ENCODE measurements around the gene MYO1G. TPM values are rescaled to one million over a fixed set of nuclear protein-coding genes. Genes with fewer than 3 reads are reported as not detected.
A peak's percentile ranks its signal among the peaks of the same experiment; 100 is the strongest.
"Not testable (repeated sequence)": the region's sequence is repeated elsewhere in the genome, so short reads cannot be mapped to it uniquely, and the experiment has no call there.

The MYO1G gene
- polyA plus RNA-seq, 1 donor: 0.59 TPM

DNA sequence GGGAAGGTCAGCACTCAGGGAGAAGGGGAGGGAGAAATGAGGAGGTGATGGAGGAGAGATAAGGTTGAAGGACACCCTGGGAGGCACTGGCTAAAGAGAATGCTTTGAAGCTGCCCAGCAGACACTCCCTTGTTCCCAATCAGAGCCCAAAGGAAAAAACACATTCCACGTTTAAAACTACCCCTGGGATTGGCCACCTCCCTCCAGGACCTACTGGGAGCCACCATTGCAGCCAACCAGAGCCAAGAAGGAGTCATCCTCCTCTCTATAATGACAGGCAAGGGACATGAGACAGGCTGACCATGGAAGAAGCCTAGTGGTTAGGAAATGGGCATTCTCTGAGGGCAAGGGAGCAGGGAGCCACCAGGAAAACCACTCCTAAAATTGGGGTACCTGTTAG is 43.8 kb downstream of the MYO1G start:
- DNase-seq: no peak

DNA sequence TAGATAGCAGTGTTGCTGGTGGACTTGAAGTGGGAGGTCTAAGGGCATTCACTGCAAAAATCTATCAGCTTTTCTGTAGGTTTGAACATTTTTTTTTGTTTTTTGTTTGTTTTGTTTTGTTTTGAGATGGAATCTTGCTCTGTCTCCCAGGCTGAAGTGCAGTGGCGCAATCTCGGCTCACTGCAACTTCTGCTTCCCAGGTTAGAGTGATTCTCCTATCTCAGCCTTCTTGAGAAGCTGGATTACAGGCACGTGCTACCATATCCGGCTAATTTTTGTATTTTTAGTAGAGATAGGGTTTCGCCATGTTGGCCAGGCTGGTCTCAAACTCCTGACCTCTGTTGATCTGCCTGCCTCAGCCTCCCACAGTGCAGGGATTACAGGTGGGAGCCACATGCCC is 44.3 kb downstream of the MYO1G start:
- DNase-seq: not testable (repeated sequence)

DNA sequence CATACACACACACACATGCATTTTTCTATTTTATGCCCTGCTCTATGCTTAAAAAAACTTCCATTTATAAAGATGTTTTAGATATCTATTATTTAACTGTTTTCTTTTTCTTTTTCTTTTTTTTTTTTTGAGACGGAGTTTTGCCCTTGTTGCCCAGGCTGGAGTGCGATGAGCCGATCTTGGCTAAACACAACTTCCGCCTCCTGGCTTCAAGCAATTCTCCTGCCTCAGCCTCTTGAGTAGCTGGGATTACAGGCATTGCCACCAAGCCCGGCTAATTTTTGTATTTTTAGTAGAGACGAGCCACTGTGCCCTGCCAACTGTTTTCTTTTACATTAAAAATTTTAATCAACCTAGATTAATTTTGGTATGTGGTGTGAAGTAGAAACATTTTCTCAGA is 47.9 kb downstream of the MYO1G start:
- no peak for DNase-seq

DNA sequence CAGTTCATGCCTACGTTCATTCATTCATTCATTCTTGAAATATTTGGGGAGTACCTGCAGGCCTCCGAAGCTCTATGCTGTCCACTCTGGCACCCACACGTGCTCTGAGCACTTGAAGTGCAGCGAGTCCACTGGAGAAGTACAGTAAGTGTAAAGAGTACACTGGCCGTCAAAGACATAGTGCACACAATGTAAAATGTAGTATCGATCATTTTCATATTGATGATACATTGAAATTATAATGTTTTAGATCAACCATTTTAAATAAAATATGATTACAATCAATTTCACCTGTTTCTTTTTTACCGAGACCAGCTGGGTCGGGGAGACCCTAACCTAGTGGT is 56.5 kb downstream of the MYO1G start:
- no peak for DNase-seq

DNA sequence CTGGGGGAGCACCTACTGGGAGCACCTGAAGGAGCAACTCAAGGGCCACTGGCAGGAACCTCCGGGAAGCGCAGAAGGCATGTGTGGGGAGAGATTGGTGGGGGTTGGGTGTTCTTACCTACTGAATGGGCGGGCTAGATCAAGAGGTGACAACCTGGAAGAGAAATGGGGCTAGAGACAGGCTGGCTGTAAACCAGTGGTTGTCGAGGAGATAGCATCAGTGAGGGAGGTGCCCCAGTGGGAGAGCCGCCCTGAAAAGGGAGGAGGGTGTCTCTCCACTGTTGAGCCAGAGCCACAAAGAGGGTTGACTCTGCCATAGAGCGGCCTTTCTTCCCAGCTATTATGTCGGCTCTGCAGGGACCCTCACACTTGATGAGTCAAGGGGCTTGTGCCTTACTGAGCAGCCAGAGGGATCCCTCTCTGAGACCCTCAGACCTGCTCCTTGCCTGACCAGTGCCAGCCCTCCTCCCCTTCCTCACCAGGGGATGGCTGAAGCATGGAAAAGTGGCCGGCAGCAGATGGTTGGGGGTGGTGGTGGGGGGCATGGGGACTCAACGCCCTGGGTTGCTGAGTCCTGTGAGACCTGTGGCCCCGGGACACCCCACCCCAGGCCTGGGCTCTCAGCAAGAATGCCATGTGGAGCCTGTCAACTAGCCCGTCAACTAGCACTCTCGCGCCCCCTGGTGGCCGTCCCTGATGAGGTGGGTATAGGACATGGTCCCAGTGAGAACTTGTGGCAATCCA is 57.0 kb downstream of the MYO1G start:
- DNase-seq: peak; percentile 47

DNA sequence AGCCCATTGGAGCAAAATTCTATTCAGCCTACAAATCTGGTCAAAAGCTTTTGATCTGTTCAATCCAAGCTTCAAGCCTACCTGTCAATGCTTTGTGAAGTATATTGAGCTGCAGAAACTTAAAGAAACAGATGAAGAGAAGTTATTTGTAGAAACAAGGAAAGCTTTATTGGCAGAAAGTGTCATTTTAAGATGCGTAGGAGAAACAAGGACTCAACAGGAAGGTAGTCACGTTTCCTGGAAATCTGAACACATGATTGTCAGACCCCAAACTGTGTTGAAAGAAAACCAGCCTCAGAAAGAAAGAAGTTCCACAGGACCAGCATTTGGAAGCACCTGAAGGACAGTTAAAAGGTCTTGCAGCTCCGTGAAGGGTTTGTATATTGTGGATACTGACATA is 58.7 kb downstream of the MYO1G start:
- no peak for DNase-seq

DNA sequence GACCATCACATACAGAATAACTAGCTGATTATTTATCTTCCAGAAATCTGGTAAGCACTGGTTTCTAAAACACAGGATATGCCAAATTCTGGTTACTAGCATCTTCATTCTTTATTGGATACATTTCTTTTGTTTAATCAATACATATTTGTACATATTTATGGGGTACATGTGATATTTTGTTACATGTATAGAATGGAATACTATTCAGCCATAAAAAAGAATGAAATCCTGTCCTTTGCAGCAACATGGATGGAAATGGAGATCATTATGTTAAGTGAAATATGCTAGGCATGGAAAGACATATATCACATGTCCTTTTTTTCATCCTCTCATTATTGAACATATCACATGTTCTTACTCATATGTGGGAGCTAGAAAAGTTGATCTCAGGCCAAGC is 60.8 kb downstream of the MYO1G start:
- no peak for DNase-seq

DNA sequence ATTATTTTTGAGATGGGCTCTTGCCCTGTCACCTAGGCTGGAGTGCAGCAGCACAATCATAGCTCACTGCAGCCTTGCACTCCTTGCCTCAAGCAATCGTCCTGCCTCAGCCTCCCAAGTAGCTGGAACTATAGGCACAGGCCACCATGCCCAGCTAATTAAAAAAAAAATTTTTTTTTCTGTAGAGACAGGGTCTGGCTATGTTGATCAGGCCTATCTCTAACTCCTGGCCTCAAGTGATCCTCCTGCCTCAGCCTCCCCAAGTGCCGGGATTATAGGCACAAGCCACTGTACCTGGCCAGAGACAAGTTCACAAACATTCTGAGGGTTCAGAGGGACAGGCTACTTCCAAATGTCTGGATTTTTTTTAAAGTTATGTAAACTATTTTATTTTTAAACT is 61.4 kb downstream of the MYO1G start:
- no peak for DNase-seq

DNA sequence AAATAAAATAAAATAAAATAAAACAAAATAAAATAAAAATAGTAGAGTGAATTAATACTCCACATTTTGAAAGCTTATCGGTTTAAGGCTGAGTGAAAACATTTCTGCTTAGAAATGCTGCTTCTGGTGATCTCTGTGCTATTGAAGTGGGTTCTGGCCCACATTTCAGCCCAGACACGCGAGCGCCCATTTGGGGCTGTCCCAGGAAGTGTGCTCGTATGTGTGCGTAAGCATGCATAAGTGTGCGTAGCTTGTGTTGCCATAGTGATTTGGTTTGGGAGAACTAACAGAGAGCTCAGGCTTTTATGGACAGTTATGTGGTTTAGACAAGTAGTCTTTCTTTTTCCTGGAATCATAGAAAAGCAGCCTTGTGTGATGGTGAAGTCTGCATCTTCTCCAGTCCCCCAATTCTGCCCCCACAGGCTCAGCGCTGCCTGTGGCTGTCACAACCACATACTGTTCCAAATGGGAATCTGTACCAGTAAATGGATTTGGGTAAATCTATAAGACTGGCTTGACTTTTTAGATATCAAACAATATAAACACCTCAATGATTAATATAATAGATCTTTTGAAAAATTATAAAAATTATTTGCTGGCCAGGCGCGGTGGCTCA is 63.7 kb downstream of the MYO1G start:
- no peak for DNase-seq

DNA sequence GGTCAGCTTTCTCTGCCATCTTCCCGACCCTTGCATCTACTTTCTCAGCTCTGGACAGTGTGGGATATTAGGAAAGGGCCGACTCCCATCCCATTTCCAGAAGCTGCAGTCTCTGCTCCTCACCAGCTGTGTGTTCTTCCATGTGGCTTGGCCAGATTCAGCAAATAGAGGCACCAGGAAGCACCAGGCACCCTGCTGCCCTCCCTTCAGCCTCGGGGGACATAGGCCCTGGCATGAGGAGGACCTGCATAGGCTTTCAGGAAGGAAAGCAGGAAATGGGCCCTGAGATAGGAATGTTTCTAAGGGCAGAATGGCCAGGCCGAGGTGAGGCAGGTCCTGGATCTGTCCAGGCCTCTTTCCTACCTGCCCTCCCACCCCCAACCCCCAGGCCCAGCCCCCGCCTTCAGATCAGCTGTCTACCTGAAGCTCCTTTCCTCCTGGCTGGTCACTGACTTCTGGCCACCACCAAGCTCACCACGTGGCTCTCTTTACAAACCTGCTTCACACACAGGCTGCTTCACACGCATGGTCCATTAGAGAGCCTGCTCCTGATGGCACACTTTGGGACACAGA is 66.0 kb downstream of the MYO1G start:
- no peak for DNase-seq

Other genes with a start within 250 kb of the MYO1G start
- 44.4 TPM for gene ZMIZ2, start 230.2 kb downstream of the MYO1G start, polyA plus RNA-seq (ENCODE audit: insufficient read length)
- gene PPIA, start 182.3 kb downstream of the MYO1G start, polyA plus RNA-seq (ENCODE audit: insufficient read length): 647 TPM
- 132 TPM for gene H2AZ2, start 130.9 kb downstream of the MYO1G start, polyA plus RNA-seq (ENCODE audit: insufficient read length)
- gene PURB, start 93.5 kb downstream of the MYO1G start, polyA plus RNA-seq (ENCODE audit: insufficient read length): 35.3 TPM
- gene CCM2, start 21.2 kb upstream of the MYO1G start, polyA plus RNA-seq (ENCODE audit: insufficient read length): 41.4 TPM
- 4.5 TPM for gene NACAD, start 110.0 kb upstream of the MYO1G start, polyA plus RNA-seq (ENCODE audit: insufficient read length)
- 37.6 TPM for gene TBRG4, start 132.7 kb upstream of the MYO1G start, polyA plus RNA-seq (ENCODE audit: insufficient read length)
- 5.6 TPM for gene RAMP3, start 178.8 kb upstream of the MYO1G start, polyA plus RNA-seq (ENCODE audit: insufficient read length)